HepG2 (cell line): Measurements from ENCODE around the gene HACL1. TPM values are rescaled to one million over a fixed set of nuclear protein-coding genes. Genes with fewer than 3 reads are reported as not detected.

Source experiments
- DBP ChIP-seq: sonication (generic); formaldehyde crosslinking; IDR thresholded peaks from 2 replicates; pipeline ENCODE4 v1.4.0; 2020; ENCODE audit warnings: missing genetic modification reagents; ENCODE audit errors: not compliant biosample characterization
- KLF6 ChIP-seq: IDR thresholded peaks from 2 replicates; pipeline ENCODE4 v1.8.0; 2016; ENCODE audit warnings: missing biosample characterization, missing genetic modification reagents
- MIER2 ChIP-seq: IDR thresholded peaks from 2 replicates; pipeline ENCODE4 v1.6.1; 2016; ENCODE audit warnings: missing biosample characterization, missing genetic modification reagents
- PBX3 ChIP-seq: sonication (generic); formaldehyde crosslinking; IDR thresholded peaks from 2 replicates; pipeline ENCODE4 v1.8.1; 2023; ENCODE audit warnings: missing genetic modification reagents, inconsistent platforms, borderline replicate concordance
- POLR2AphosphoS5 ChIP-seq: IDR thresholded peaks from 2 replicates; pipeline ENCODE4 v1.6.1; 2012; ENCODE audit warnings: low read depth, low read length
- SCMH1 ChIP-seq: sonication (generic); formaldehyde crosslinking; IDR thresholded peaks from 2 replicates; pipeline ENCODE4 v1.9.0; 2021; ENCODE audit warnings: missing genetic modification reagents, mild to moderate bottlenecking, borderline replicate concordance
- TFE3 ChIP-seq: IDR thresholded peaks from 2 replicates; pipeline ENCODE4 v1.6.1; 2016
- YEATS4 ChIP-seq: sonication (generic); formaldehyde crosslinking; IDR thresholded peaks from 2 replicates; pipeline ENCODE4 v1.4.0; 2020; ENCODE audit warnings: missing genetic modification reagents, borderline replicate concordance
- ZNF276 ChIP-seq: sonication (generic); formaldehyde crosslinking; IDR thresholded peaks from 2 replicates; pipeline ENCODE4 v1.4.0; 2020; ENCODE audit warnings: mild to moderate bottlenecking, low read depth, missing genetic modification reagents
- ZNF546 ChIP-seq: sonication (generic); formaldehyde crosslinking; conservative IDR thresholded peaks from 2 replicates; pipeline ENCODE4 v1.8.1; 2023; ENCODE audit warnings: mild to moderate bottlenecking, missing genetic modification reagents
- ZNF562 ChIP-seq: sonication (generic); formaldehyde crosslinking; IDR thresholded peaks from 2 replicates; pipeline ENCODE4 v1.8.0; 2022; ENCODE audit warnings: missing genetic modification reagents, borderline replicate concordance
- polyA plus RNA-seq, 8 experiments: library from polyadenylated mRNA; depleted of rRNA in 3 of 8; stranded (reverse) in 7 of 8; unstranded in 1 of 8; fragments of >200 nt; fragmentation: Illumina TruSeq in 4 of 8; extraction: Trizol in 4 of 8; gene quantifications; 2 replicates each; pipeline versions ENCODE4 v1.2.1 to v1.2.3, GENCODE V29; 2011 to 2016; ENCODE audit warnings: low read depth in 4 of 8, missing spikeins in 1 of 8, mixed read lengths in 1 of 8; ENCODE audit not compliant: insufficient read depth in 1 of 8
- total RNA-seq, 5 experiments: library from RNA; depleted of rRNA; stranded (reverse); fragments of >200 nt; fragmentation: Illumina TruSeq; extraction: Trizol; gene quantifications; 2 replicates each; pipeline ENCODE4 v1.2.3, GENCODE V29; 2016; ENCODE audit warnings: low read depth in 1 of 5
- TF ChIP-seq, protein P1 (sequence below): sonication (generic); formaldehyde crosslinking; IDR thresholded peaks from 2 replicates; pipeline ENCODE4 v1.5.1; 2020; ENCODE audit warnings: mild to moderate bottlenecking, missing genetic modification reagents
- TF ChIP-seq, protein P2 (sequence below): sonication (generic); formaldehyde crosslinking; conservative IDR thresholded peaks from 2 replicates; pipeline ENCODE4 v1.4.0; 2020; ENCODE audit warnings: missing genetic modification reagents

Gene HACL1
- total and polyA plus RNA-seq, 2 of the 13 experiments (the other 11 are each of a cell fraction or from before 2014, with no cell fraction given) = 22.1 to 25.7 TPM

GRCh38 chr3:15601399-15602145 is at the start of gene HACL1, which contains the start of gene BTD (continued):
- TF ChIP-seq PBX3 (CRISPR knock-in tag) = peak; percentile 90; the same call in 1 of the 2 replicates
- no peak for TF ChIP-seq SCMH1 (CRISPR knock-in tag)
- TF ChIP-seq MIER2 (CRISPR knock-in tag) = no peak
- no peak for TF ChIP-seq ZNF562 (CRISPR knock-in tag)
- TF ChIP-seq ZNF546 (CRISPR knock-in tag) = no peak
- no peak for TF ChIP-seq DBP (CRISPR knock-in tag)
- peak; percentile 93 for TF ChIP-seq POLR2AphosphoS5
- peak; percentile 63; the same call in 1 of the 2 replicates for TF ChIP-seq KLF6 (CRISPR knock-in tag)
- TF ChIP-seq, protein P1, sequence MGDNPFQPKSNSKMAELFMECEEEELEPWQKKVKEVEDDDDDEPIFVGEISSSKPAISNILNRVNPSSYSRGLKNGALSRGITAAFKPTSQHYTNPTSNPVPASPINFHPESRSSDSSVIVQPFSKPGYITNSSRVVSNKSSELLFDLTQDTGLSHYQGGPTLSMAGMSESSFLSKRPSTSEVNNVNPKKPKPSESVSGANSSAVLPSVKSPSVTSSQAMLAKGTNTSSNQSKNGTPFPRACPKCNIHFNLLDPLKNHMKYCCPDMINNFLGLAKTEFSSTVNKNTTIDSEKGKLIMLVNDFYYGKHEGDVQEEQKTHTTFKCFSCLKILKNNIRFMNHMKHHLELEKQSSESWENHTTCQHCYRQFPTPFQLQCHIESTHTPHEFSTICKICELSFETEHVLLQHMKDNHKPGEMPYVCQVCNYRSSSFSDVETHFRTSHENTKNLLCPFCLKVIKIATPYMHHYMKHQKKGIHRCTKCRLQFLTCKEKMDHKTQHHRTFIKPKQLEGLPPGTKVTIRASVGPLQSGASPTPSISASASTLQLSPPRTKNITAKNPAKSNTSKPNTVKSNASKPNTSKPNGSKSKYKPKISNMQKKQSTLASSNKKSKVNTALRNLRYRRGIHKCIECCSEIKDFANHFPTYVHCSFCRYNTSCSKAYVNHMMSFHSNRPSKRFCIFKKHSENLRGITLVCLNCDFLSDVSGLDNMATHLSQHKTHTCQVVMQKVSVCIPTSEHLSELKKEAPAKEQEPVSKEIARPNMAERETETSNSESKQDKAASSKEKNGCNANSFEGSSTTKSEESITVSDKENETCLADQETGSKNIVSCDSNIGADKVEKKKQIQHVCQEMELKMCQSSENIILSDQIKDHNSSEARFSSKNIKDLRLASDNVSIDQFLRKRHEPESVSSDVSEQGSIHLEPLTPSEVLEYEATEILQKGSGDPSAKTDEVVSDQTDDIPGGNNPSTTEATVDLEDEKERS (CRISPR knock-in tag) = peak; percentile 40; the same call in 1 of the 2 replicates
- TF ChIP-seq TFE3 (CRISPR knock-in tag) = 0 out of 2 replicates have a peak, but pooled peaks have one; percentile 11
- peak; percentile 75; the same call in 1 of the 2 replicates for TF ChIP-seq ZNF276 (CRISPR knock-in tag)
- TF ChIP-seq, protein P2, sequence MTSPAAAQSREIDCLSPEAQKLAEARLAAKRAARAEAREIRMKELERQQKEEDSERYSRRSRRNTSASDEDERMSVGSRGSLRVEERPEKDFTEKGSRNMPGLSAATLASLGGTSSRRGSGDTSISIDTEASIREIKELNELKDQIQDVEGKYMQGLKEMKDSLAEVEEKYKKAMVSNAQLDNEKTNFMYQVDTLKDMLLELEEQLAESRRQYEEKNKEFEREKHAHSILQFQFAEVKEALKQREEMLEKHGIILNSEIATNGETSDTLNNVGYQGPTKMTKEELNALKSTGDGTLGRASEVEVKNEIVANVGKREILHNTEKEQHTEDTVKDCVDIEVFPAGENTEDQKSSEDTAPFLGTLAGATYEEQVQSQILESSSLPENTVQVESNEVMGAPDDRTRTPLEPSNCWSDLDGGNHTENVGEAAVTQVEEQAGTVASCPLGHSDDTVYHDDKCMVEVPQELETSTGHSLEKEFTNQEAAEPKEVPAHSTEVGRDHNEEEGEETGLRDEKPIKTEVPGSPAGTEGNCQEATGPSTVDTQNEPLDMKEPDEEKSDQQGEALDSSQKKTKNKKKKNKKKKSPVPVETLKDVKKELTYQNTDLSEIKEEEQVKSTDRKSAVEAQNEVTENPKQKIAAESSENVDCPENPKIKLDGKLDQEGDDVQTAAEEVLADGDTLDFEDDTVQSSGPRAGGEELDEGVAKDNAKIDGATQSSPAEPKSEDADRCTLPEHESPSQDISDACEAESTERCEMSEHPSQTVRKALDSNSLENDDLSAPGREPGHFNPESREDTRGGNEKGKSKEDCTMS (CRISPR knock-in tag) = peak; percentile 59; the same call in 1 of the 2 replicates
- peak; percentile 63 for TF ChIP-seq YEATS4 (CRISPR knock-in tag)
